K562 (cell line): ENCODE measurements around the gene NXPH4. TPM values are rescaled to one million over a fixed set of nuclear protein-coding genes. Genes with fewer than 3 reads are reported as not detected.

ENCODE experiments used
- ATAC-seq: fragments of 200-7000 bp; cut with Tn5 transposase; 3 replicates; pipeline ENCODE4 v1.9.1; 2020; ENCODE audit warnings: moderate library complexity
- BruUV-seq: library from RNA; stranded (reverse); fragments of 400-500 nt; replicated peaks from 2 replicates; lab custom pipeline; 2021; lab: Mats Ljungman, UMichigan
- CTCF ChIA-PET: fragments of 300-600 bp; formaldehyde crosslinking; extraction: SDS; loops from one replicate; lab custom pipeline; 2021; ENCODE audit warnings: low intra/inter-chr PET ratio; lab: Yijun Ruan, JAX
- POLR2A ChIA-PET: fragments of 300-600, 350-650 bp; sonication (Branson Sonifier 250); formaldehyde crosslinking; extraction: SDS; loops from one replicate; lab custom pipeline; 2021; ENCODE audit warnings: antibody characterized with exemption, inconsistent platforms; lab: Yijun Ruan, JAX
- DNase-seq, 4 experiments: peaks; one replicate each; pipeline versions ENCODE4 v3.0.0 to v3.0.0-alpha.2; 2011 to 2018; ENCODE audit warnings: low spot score in 3 of 4, mixed read lengths in 3 of 4; ENCODE audit errors: extremely low read depth in 1 of 4
- FAIRE-seq: peaks from 2 replicates; lab custom pipeline; 2011; peaks lifted over from hg19 to GRCh38; lab: Jason Lieb, UNC
- H2AFZ ChIP-seq: 2 replicates; pipeline ENCODE4 v1.6.0; 2011; ENCODE audit warnings: low read depth, low read length, control low read depth, inconsistent platforms
- H3K27ac ChIP-seq: fragments of 200-600 bp; 3 replicates; pipeline ENCODE4 v1.8.0; 2011; ENCODE audit warnings: low read depth, mild to moderate bottlenecking, control low read depth, inconsistent platforms, low read length, moderate library complexity, mixed read lengths; ENCODE audit errors: extremely low read depth
- H3K27me3 ChIP-seq, 2 experiments: fragments of 300-600 bp in 1 of 2; 2 replicates in 1 of 2; 3 replicates in 1 of 2; pipeline versions ENCODE4 v1.6.0 to v1.8.0; 2011; ENCODE audit warnings: inconsistent platforms in 2 of 2, low read length in 2 of 2, mild to moderate bottlenecking in 1 of 2, mixed read lengths in 1 of 2, moderate library complexity in 1 of 2; ENCODE audit not compliant: control insufficient read depth in 2 of 2, insufficient read depth in 2 of 2
- H3K36me3 ChIP-seq: fragments of 300-600 bp; 3 replicates; pipeline ENCODE4 v1.8.0; 2011; ENCODE audit warnings: mild to moderate bottlenecking, low read length, inconsistent platforms; ENCODE audit not compliant: control insufficient read depth, insufficient read depth
- H3K4me1 ChIP-seq, 2 experiments: fragments of 200-600 bp in 1 of 2; replicated peaks in 1 of 2; 2 replicates in 1 of 2; 3 replicates in 1 of 2; pipeline versions ENCODE4 v1.5.1 to v1.8.0; 2011; ENCODE audit warnings: inconsistent platforms in 2 of 2, low read length in 2 of 2, mild to moderate bottlenecking in 1 of 2, mixed read lengths in 1 of 2, moderate library complexity in 1 of 2; ENCODE audit not compliant: control insufficient read depth in 2 of 2, insufficient read depth in 2 of 2
- H3K4me2 ChIP-seq: 2 replicates; pipeline ENCODE4 v1.6.1; 2011; ENCODE audit warnings: low read length, control low read depth, inconsistent platforms, mixed read lengths; ENCODE audit not compliant: insufficient read depth
- H3K4me3 ChIP-seq: fragments of 200-600 bp; sonication (generic), shearing (Covaris generic); 2 replicates; pipeline ENCODE4 v1.5.1; 2016; ENCODE audit warnings: control low read depth, inconsistent platforms
- H3K79me2 ChIP-seq: fragments of 200-600 bp; 3 replicates; pipeline ENCODE4 v1.8.0; 2011; ENCODE audit warnings: low read length, inconsistent platforms; ENCODE audit not compliant: control insufficient read depth, insufficient read depth
- H3K9ac ChIP-seq, 2 experiments: 2 replicates each; pipeline versions ENCODE4 v1.6.0 to v1.6.1; 2011; ENCODE audit warnings: low read depth in 2 of 2, low read length in 2 of 2, control low read depth in 1 of 2, inconsistent platforms in 1 of 2, mild to moderate bottlenecking in 1 of 2, mixed read lengths in 1 of 2; ENCODE audit not compliant: insufficient read depth in 1 of 2
- H3K9me1 ChIP-seq: one replicate; pipeline ENCODE4 v1.6.0; 2011; ENCODE audit warnings: inconsistent platforms, mild to moderate bottlenecking, low read length, moderate library complexity; ENCODE audit not compliant: control insufficient read depth, insufficient read depth
- H3K9me3 ChIP-seq: replicated peaks from 2 replicates; pipeline ENCODE4 v1.5.1; 2011; ENCODE audit warnings: low read depth, low read length, inconsistent platforms; ENCODE audit not compliant: control insufficient read depth, insufficient read depth
- H4K20me1 ChIP-seq: replicated peaks from 2 replicates; pipeline ENCODE4 v1.6.1; 2011; ENCODE audit warnings: low read length, inconsistent platforms, mixed read lengths; ENCODE audit not compliant: control insufficient read depth, insufficient read depth
- BCL6 ChIP-seq: fragments of 250-450 bp; sonication (Bioruptor Pico); IDR thresholded peaks from 2 replicates; pipeline ENCODE4 v1.4.0; 2020
- BRCA1 ChIP-seq, 2 experiments: fragments of 450-650 bp in 1 of 2; sonication (generic) in 1 of 2; formaldehyde crosslinking in 1 of 2; IDR thresholded peaks; 2 replicates each; pipeline versions ENCODE4 v1.5.0 to v1.6.1; 2017 to 2020; ENCODE audit warnings: mild to moderate bottlenecking in 1 of 2, missing genetic modification reagents in 1 of 2
- PCBP1 ChIP-seq: fragments of 200-400 bp; formaldehyde crosslinking; IDR thresholded peaks from 2 replicates; pipeline ENCODE4 v1.6.1; 2018; ENCODE audit warnings: mild to moderate bottlenecking, low read depth, low read length; ENCODE audit not compliant: poor library complexity, severe bottlenecking
- RBBP5 ChIP-seq: fragments of 200-600 bp; sonication (generic); IDR thresholded peaks from 2 replicates; pipeline ENCODE4 v1.6.1; 2012; ENCODE audit warnings: borderline replicate concordance, mild to moderate bottlenecking, low read length, control low read depth, inconsistent platforms; ENCODE audit not compliant: insufficient read depth, poor library complexity, severe bottlenecking
- RBM14 ChIP-seq: fragments of 200-400 bp; formaldehyde crosslinking; IDR thresholded peaks from 2 replicates; pipeline ENCODE4 v1.6.1; 2018; ENCODE audit warnings: low read depth, mild to moderate bottlenecking, low read length, moderate library complexity, borderline replicate concordance; ENCODE audit not compliant: insufficient read depth
- RBM22 ChIP-seq: fragments of 200-400 bp; formaldehyde crosslinking; IDR thresholded peaks from 2 replicates; pipeline ENCODE4 v1.6.1; 2018; ENCODE audit warnings: low read length, low read depth; ENCODE audit not compliant: poor library complexity, severe bottlenecking
- RNF2 ChIP-seq: sonication (generic); IDR thresholded peaks from 2 replicates; pipeline ENCODE4 v1.6.1; 2016
- SIX5 ChIP-seq, 2 experiments: IDR thresholded peaks; 2 replicates each; pipeline ENCODE4 v1.6.1; 2011; ENCODE audit warnings: low read length in 2 of 2, borderline replicate concordance in 1 of 2, low read depth in 1 of 2, mild to moderate bottlenecking in 1 of 2, moderate library complexity in 1 of 2; ENCODE audit not compliant: insufficient read depth in 1 of 2
- U2AF2 ChIP-seq: fragments of 200-400 bp; formaldehyde crosslinking; optimal IDR thresholded peaks from 2 replicates; pipeline ENCODE3; 2017; ENCODE audit warnings: low read depth, mild to moderate bottlenecking, low read length
- ZFX ChIP-seq: sonication (generic); formaldehyde crosslinking; IDR thresholded peaks from 2 replicates; pipeline ENCODE4 v1.8.0; 2022; ENCODE audit warnings: mild to moderate bottlenecking, missing genetic modification reagents, moderate library complexity
- ZNF212 ChIP-seq: fragments of 450-650 bp; formaldehyde crosslinking; IDR thresholded peaks from 2 replicates; pipeline ENCODE4 v1.4.0; 2020; ENCODE audit warnings: mild to moderate bottlenecking
- ZNF263 ChIP-seq: sonication (generic); formaldehyde crosslinking; IDR thresholded peaks from 2 replicates; pipeline ENCODE4 v1.8.0; 2022; ENCODE audit warnings: mild to moderate bottlenecking, missing genetic modification reagents, borderline replicate concordance
- WGBS: fragments of 100-300 bp; shearing (Covaris generic); methylation state at CpG from one replicate; pipeline ENCODE4 v1.1.6; 2016; ENCODE audit warnings: low coverage, mixed read lengths; ENCODE audit not compliant: insufficient coverage; ENCODE audit errors: missing lambda C conversion rate; 5-methylcytosine and 5-hydroxymethylcytosine counted together
- in situ Hi-C: fragments of 300-500 bp; cut with MboI; formaldehyde crosslinking; loops from 4 replicates; pipeline ENCODE4 v1.15.0; 2018; ENCODE audit warnings: inconsistent platforms, mixed read lengths
- intact Hi-C: fragments of 100-400 bp; cut with micrococcal nuclease; formaldehyde crosslinking; loops from 2 replicates; pipeline ENCODE4 v1.14.2; 2022
- polyA plus RNA-seq, 8 experiments: library from polyadenylated mRNA; depleted of rRNA in 4 of 8; stranded (reverse) in 5 of 8; unstranded in 3 of 8; fragments of >200 nt; fragmentation: Nextera tagmentation in 2 of 8; fragmentation: Illumina TruSeq in 1 of 8; extraction: Ambion mirVana in 2 of 8; extraction: Trizol in 1 of 8; gene quantifications; 2 replicates each; pipeline versions ENCODE4 v1.2.1 to v1.2.3, GENCODE V29; 2011 to 2014; ENCODE audit warnings: inconsistent platforms in 1 of 8, missing spikeins in 1 of 8
- total RNA-seq, 7 experiments: library from RNA; depleted of rRNA in 6 of 7; stranded (reverse); fragments of >200 nt in 6 of 7; fragmentation: Illumina TruSeq in 2 of 7; extraction: Trizol in 2 of 7; gene quantifications; 2 replicates each; pipeline versions ENCODE4 v1.2.1 to v1.2.3, GENCODE V29; 2011 to 2021; ENCODE audit warnings: low replicate concordance in 1 of 7
- TF ChIP-seq, protein P1 (sequence below): sonication (generic); formaldehyde crosslinking; IDR thresholded peaks from 2 replicates; pipeline ENCODE4 v1.8.0; 2022; ENCODE audit warnings: missing genetic modification reagents, mild to moderate bottlenecking, moderate library complexity, borderline replicate concordance
- TF ChIP-seq, protein P2 (sequence below), 3 experiments: fragments of 200-800 bp in 1 of 3; sonication (Bioruptor generic) in 1 of 3; sonication (generic) in 1 of 3; formaldehyde crosslinking in 1 of 3; IDR thresholded peaks; 2 replicates each; pipeline versions ENCODE4 v1.6.1 to v1.8.0; 2016 to 2022; ENCODE audit warnings: mild to moderate bottlenecking in 2 of 3, missing compliant biosample characterization in 2 of 3, missing genetic modification characterization in 2 of 3, missing genetic modification reagents in 1 of 3

Gene NXPH4
- total and polyA plus RNA-seq, 9 of the 15 experiments (the other 6 are each of a cell fraction or from before 2014, with no cell fraction given) = 0.49 to 2.7 (median 1.1) TPM; not detected in 4

DNA sequence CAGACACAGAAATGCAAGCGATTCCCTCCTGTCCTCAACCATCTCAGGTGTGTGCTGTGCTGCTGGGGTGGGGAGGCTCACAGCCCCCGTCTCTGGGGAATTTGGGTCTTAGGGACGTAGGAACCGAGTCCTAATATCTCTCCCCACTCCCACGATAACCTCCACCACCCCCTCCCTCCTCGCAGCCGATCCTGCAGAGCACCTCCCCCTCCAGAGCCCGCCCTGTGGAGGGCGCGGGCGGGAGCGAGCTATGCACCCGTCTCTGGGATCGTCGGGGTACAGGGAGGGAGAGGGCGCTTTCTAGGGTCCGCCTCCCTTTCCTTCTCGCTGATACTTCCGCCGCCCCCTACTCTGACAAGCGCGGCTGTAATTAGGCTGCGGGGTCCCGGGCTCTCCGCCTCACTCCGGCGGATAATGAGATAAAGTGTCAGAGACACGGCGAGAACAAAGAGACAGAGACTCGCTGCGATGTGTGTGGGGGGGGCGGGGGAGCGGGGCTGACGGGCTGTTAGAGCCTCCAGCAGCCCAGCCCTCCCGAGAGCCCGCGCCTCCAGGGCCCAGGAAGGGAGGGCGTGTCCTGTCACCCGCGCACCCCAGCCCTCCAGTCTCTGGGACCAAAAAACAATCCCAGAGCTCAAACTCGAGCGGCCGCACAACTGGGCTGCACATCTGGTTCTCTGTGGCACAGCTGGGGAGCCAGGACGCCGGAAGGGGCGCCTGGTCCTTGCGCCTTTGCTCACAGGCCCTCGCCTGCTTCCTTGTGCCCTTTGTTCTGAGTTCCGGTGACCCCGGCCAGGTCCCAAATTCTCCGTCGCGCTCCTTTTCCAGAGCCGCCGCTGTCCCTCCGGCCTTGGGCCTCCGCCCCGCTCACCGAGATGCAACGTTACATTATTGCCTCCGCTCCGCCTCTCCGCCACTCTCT lies 21.6 kb downstream of the NXPH4 start:
- Histone ChIP-seq H3K9me3 (no peaks in the 10 kb centered on the region), H4K20me1 (peaks cover 8% of the 10 kb centered on the region), H3K27ac (no peak overlapping the region), H3K4me2 (peak overlapping the region; percentile 84), H3K27me3 (peaks cover 2 to 23% of the 10 kb centered on the region in 2 experiments; a peak in 3 of 5 replicates), H3K4me3 (peak overlapping the region; percentile 33), H2AFZ (peak overlapping the region; percentile 99), H3K9ac (peak overlapping the region; percentile 18 to 86; a peak in 3 of 4 replicates), H3K79me2 (no peaks in the 10 kb centered on the region), H3K36me3 (peaks cover 26% of the 10 kb centered on the region; the same call in 2 of the 3 replicates), H3K4me1 (peaks cover 45 to 87% of the 10 kb centered on the region in 2 experiments), H3K9me1 (peaks cover 2% of the 10 kb centered on the region)
- no peak for FAIRE-seq
- ATAC-seq = peak; percentile 7
- intact Hi-C loops (no loop called here), in situ Hi-C loops (no loop called here)
- ChIA-PET CTCF (interaction anchor here (0.6 to 6.6 kb wide), 5 partner anchors 25 to 230 kb away, joined by 3 to 186 read pairs (median 3); partner anchors contain the start of gene NXPH4), POLR2A (interaction anchor here (0.6 to 4.7 kb wide), 8 partner anchors 8 to 341 kb away, joined by 3 to 33 read pairs (median 3); partner anchors contain the start of gene SHMT2)
- peak; percentile 68 to 74 (median 72) for DNase-seq
- BruUV-seq = TSS peak; percentile 46
- WGBS = 13% methylated on average over 42 of the region's 63 CpGs
- TF ChIP-seq SIX5 (IDR thresholded peaks at IDR 0.05; ENCODE audit: borderline replicate concordance in 1 of 2, insufficient read depth in 1 of 2, low read depth in 1 of 2, low read length in 2 of 2) (no peak), BRCA1 (IDR thresholded peaks at IDR 0.05) (no peak), BRCA1 (CRISPR knock-in tag; IDR thresholded peaks at IDR 0.05) (0 out of 2 replicates have a peak, but pooled peaks have one; percentile 27), RBM14 (no peak), U2AF2 (no peak), RNF2 (no peak), RBM22 (peak; percentile 49), RBBP5 (peak; percentile 23), BCL6 (no peak), ZFX (CRISPR knock-in tag) (0 out of 2 replicates have a peak, but pooled peaks have one; percentile 16), ZNF263 (CRISPR knock-in tag) (0 out of 2 replicates have a peak, but pooled peaks have one; percentile 2), ZNF212 (CRISPR knock-in tag) (no peak), PCBP1 (peak; percentile 50)
- TF ChIP-seq, protein P1, sequence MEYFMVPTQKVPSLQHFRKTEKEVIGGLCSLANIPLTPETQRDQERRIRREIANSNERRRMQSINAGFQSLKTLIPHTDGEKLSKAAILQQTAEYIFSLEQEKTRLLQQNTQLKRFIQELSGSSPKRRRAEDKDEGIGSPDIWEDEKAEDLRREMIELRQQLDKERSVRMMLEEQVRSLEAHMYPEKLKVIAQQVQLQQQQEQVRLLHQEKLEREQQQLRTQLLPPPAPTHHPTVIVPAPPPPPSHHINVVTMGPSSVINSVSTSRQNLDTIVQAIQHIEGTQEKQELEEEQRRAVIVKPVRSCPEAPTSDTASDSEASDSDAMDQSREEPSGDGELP (CRISPR knock-in tag) = 0 out of 2 replicates have a peak, but pooled peaks have one; percentile 1
- TF ChIP-seq, protein P2, sequence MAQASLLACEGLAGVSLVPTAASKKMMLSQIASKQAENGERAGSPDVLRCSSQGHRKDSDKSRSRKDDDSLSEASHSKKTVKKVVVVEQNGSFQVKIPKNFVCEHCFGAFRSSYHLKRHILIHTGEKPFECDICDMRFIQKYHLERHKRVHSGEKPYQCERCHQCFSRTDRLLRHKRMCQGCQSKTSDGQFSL (CRISPR knock-in tag; IDR thresholded peaks at IDR 0.05) = peak; percentile 92
- TF ChIP-seq, protein P2 (tag; IDR thresholded peaks at IDR 0.05) = peak in 1 of 2 experiments; percentile 72; a peak in 2 of 4 replicates
